ENCODE measurements around the gene SEBOX. TPM values are rescaled to one million over a fixed set of nuclear protein-coding genes. Genes with fewer than 3 reads are reported as not detected.

The SEBOX gene
- total RNA-seq, 4 donors from 2014 or later: not detected

DNA sequence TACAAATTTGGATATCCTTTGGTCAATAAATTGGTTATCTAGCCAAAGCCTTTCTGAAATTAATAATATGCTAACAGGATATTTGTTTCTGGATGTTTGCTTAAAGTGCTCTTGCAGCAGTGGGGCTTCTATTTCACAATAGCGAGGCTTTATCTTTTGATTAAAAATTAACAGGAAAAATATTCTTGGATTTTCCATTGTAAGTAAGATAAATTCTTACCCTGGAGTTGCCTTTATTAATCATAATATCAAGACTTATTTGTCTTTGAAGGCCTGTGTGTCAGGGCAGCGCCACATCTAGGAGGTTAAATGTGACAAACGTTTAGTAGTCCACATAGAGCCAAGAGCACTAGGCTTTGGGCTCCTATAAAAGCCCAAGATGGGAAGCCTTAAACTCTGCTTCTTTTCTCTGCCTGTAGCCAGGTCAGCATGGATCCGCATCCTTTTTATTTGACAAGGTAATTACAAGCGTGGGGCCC, 40.7 kb downstream of the SEBOX start:
- Histone ChIP-seq H3K4me1 (peaks cover 0 to 11% (median 8%) of the 10 kb centered on the region in 4 donors), H3K27ac (no peak overlapping the region), H3K9me3 (no peaks in the 10 kb centered on the region), H3K36me3 (peaks cover 0 to 38% (median 3%) of the 10 kb centered on the region in 3 donors), H3K27me3 (no peaks in the 10 kb centered on the region), H3K4me3 (no peak overlapping the region)
- WGBS, 2 donors: 76 to 78% methylated on average over 5 of the region's 5 CpGs
- no peak for DNase-seq (ENCODE audit: low spot score in 2 of 2)
- TF ChIP-seq EP300 (IDR thresholded peaks at IDR 0.05) (no peak), POLR2A (IDR thresholded peaks at IDR 0.05) (no peak)
- TF ChIP-seq, protein P1, sequence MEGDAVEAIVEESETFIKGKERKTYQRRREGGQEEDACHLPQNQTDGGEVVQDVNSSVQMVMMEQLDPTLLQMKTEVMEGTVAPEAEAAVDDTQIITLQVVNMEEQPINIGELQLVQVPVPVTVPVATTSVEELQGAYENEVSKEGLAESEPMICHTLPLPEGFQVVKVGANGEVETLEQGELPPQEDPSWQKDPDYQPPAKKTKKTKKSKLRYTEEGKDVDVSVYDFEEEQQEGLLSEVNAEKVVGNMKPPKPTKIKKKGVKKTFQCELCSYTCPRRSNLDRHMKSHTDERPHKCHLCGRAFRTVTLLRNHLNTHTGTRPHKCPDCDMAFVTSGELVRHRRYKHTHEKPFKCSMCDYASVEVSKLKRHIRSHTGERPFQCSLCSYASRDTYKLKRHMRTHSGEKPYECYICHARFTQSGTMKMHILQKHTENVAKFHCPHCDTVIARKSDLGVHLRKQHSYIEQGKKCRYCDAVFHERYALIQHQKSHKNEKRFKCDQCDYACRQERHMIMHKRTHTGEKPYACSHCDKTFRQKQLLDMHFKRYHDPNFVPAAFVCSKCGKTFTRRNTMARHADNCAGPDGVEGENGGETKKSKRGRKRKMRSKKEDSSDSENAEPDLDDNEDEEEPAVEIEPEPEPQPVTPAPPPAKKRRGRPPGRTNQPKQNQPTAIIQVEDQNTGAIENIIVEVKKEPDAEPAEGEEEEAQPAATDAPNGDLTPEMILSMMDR (IDR thresholded peaks at IDR 0.05): no peak

DNA sequence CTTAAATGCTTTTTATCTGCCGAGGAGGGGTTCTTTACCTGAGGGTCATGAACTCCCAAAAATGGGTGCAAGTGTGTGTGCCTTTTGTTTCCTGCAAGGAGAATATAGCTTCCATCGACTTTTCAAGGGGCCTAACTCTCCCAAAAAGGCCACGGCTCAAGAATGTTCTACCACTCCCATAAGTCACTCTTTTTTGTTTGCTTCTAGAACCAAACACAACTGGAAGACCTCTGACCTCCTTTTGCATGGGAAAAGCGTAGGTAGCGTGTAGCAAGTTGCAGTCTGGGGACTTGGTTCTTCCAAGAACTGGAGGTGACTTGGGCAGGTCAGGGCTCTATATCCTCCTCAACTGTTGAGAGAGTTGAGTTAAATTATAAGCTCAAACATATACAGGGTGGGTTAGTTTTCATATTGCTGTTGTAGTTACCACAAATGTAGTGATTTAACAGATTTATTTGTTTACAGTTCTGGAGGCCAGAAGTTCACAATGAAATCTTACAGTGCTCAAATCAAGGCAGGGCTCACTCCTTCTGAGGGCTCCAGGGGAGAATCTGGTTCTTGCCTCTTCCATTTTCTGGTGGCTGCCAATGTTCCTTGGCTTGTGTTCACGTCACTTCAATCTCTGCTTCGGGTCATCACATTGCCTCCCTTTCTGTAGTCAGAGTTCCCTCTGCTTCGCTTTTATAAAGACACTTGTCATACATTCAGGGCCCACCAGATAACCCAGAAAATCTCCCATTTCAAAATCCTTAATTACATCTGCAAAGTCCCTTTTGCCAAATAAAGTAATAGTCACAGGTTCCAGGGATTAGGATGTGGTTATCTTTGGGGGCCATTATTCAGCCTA, 44.6 kb downstream of the SEBOX start:
- no peak for DNase-seq (ENCODE audit: low spot score in 2 of 2)
- Histone ChIP-seq H3K27ac (no peak overlapping the region), H3K9me3 (no peaks in the 10 kb centered on the region), H3K4me3 (no peak overlapping the region), H3K36me3 (no peaks in the 10 kb centered on the region), H3K4me1 (peaks cover 0 to 19% (median 15%) of the 10 kb centered on the region in 4 donors), H3K27me3 (no peaks in the 10 kb centered on the region)
- 64% methylated on average over 8 of the region's 8 CpGs for WGBS, 2 donors
- TF ChIP-seq POLR2A (IDR thresholded peaks at IDR 0.05): no peak
- TF ChIP-seq EP300 (IDR thresholded peaks at IDR 0.05): no peak
- TF ChIP-seq, protein P1 (IDR thresholded peaks at IDR 0.05): no peak

DNA sequence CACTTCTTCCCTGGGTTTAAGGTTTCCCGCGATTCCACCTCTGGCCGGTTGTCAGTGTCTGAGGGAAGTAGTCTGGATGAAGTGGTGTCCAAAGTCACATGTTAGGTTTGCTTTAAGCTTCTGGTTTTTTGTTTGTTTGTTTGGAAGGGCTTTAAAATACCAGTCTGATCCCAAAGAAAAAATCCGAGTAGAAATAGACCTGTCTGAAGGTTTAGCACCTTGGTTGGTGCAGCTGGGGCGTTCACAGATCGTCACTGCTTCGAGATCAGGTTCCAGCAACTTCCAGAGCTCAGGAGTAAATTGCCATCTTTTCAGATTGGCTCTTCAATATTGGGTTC, 45.4 kb downstream of the SEBOX start:
- peaks cover 0 to 19% (median 15%) of the 10 kb centered on the region in 4 donors for H3K4me1 ChIP-seq
- peak overlapping the region; percentile 38 to 77 (median 52) for H3K4me3 ChIP-seq
- WGBS, 2 donors: 1 to 2% methylated on average over 7 of the region's 7 CpGs
- no peak for DNase-seq (ENCODE audit: low spot score in 2 of 2)
- TF ChIP-seq EP300 (IDR thresholded peaks at IDR 0.05) (no peak), POLR2A (IDR thresholded peaks at IDR 0.05) (no peak)
- TF ChIP-seq, protein P1 (IDR thresholded peaks at IDR 0.05): no peak
- H3K9me3 ChIP-seq: no peaks in the 10 kb centered on the region
- no peaks in the 10 kb centered on the region for H3K36me3 ChIP-seq
- H3K27me3 ChIP-seq: no peaks in the 10 kb centered on the region
- H3K27ac ChIP-seq: peak overlapping the region in 3 of 4 donors; percentile 62 to 81 (median 67)

DNA sequence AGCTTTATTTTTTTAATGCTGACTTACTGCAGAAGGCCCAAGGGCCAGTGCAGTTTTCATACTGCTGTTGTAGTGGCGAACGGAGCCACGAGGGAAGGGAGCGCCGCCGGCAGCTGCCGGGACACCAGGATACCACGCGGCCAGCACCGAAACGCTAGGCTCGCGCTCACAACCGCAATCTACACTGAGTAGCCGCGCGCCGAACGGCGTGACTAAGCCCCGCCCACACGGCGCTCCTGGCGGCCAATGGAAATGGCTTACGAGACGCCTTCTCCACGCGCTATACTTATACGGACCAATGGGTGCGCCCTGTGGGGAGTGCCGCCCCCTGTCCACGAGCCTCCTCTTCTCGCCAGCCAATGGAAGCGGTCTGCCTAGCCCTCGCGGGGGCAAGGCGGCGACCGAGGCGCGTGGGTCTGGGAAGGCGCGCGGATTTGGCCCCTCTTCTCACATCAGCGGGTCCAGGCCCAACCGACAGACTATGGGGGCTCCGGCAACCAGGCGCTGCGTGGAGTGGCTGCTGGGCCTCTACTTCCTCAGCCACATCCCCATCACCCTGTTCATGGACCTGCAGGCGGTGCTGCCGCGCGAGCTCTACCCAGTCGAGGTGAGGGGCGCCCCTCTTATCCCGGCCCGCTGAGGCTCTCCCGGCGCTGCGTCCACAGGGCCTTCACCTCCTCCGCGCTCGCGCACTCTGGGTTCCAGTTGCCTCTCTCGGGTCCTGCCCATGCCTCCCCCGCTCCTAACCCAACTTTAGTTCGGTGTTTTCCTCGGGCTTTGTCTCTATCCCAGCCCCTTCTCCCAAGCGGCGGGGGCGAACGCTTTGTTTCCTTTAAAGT, 46.0 kb downstream of the SEBOX start, which contains the start of gene TMEM97:
TSS of gene TMEM97 (plus strand) at position 442 of the 839 bp plus-strand sequence. CDS start at position 482, 40 bp downstream.
- H3K9me3 ChIP-seq: no peaks in the 10 kb centered on the region
- DNase-seq (ENCODE audit: low spot score in 2 of 2): peak; percentile 90 to 93
- peak within 1 kb of the TSS; percentile 14 to 81 (median 64) for H3K27ac ChIP-seq
- TF ChIP-seq POLR2A (IDR thresholded peaks at IDR 0.05): peak in 1 of 2 donors; percentile 68
- peak; percentile 31 to 75 for TF ChIP-seq EP300 (IDR thresholded peaks at IDR 0.05)
- TF ChIP-seq, protein P1 (IDR thresholded peaks at IDR 0.05): peak in 4 of 5 experiments; percentile 10 to 51 (median 26)
- peak within 1 kb of the TSS; percentile 38 to 77 (median 52) for H3K4me3 ChIP-seq
- no peaks in the 10 kb centered on the region for H3K27me3 ChIP-seq
- no peaks in the 10 kb centered on the region for H3K36me3 ChIP-seq
- 0% methylated on average over 34 to 72 of the region's 72 CpGs for WGBS, 2 donors
- peaks cover 0 to 19% (median 15%) of the 10 kb centered on the region in 4 donors for H3K4me1 ChIP-seq
